ENCODE data around the gene CCDC116.
"Not testable (repeated sequence)": the region's sequence is repeated elsewhere in the genome, so short reads cannot be mapped to it uniquely, and the experiment has no call there.

Gene CCDC116

GRCh38 chr22:21632237-21632895 lies at the start of gene CCDC116:
TSS of gene CCDC116 (plus strand) at chr22:21632760. CDS start at chr22:21633182, 422 bp downstream.
- peak; percentile 61 for DNase-seq (ENCODE audit: low spot score)

GRCh38 chr22:21582801-21583740 lies 49.5 kb upstream of the CCDC116 start:
- no peak for DNase-seq (ENCODE audit: low spot score)

GRCh38 chr22:21585389-21585788 lies 47.2 kb upstream of the CCDC116 start:
- DNase-seq (ENCODE audit: low spot score): no peak

GRCh38 chr22:21587803-21588611 lies 44.6 kb upstream of the CCDC116 start:
- peak; percentile 86 for DNase-seq (ENCODE audit: low spot score)

GRCh38 chr22:21589396-21589795 lies 43.2 kb upstream of the CCDC116 start:
- DNase-seq (ENCODE audit: low spot score): no peak

- no peak for DNase-seq (ENCODE audit: low spot score)
Observed at GRCh38 chr22:21590809-21591641, 41.5 kb upstream of the CCDC116 start.

GRCh38 chr22:21591695-21592094 lies 40.9 kb upstream of the CCDC116 start:
- DNase-seq (ENCODE audit: low spot score): no peak

GRCh38 chr22:21592422-21592821 lies 40.1 kb upstream of the CCDC116 start:
- no peak for DNase-seq (ENCODE audit: low spot score)

GRCh38 chr22:21593406-21594232 lies 38.9 kb upstream of the CCDC116 start:
- DNase-seq (ENCODE audit: low spot score): no peak

GRCh38 chr22:21594865-21595452 lies 37.6 kb upstream of the CCDC116 start:
- DNase-seq (ENCODE audit: low spot score): no peak

GRCh38 chr22:21596356-21597135 lies 36.0 kb upstream of the CCDC116 start:
- not testable (repeated sequence) for DNase-seq (ENCODE audit: low spot score)

- DNase-seq (ENCODE audit: low spot score): no peak
Observed at GRCh38 chr22:21598302-21598701, 34.3 kb upstream of the CCDC116 start.

GRCh38 chr22:21599053-21599893 lies 33.3 kb upstream of the CCDC116 start:
- no peak for DNase-seq (ENCODE audit: low spot score)

GRCh38 chr22:21602579-21602978 lies 30.0 kb upstream of the CCDC116 start:
- DNase-seq (ENCODE audit: low spot score): no peak

GRCh38 chr22:21603973-21604372 lies 28.6 kb upstream of the CCDC116 start:
- DNase-seq (ENCODE audit: low spot score): no peak

- no peak for DNase-seq (ENCODE audit: low spot score)
Observed at GRCh38 chr22:21605887-21606564, 26.5 kb upstream of the CCDC116 start.

GRCh38 chr22:21606775-21607174 lies 25.8 kb upstream of the CCDC116 start:
- DNase-seq (ENCODE audit: low spot score): no peak
